ENCODE data around the gene RXRA.
A peak's percentile ranks its signal among the peaks of the same experiment; 100 is the strongest.

RXRA gene

DNA sequence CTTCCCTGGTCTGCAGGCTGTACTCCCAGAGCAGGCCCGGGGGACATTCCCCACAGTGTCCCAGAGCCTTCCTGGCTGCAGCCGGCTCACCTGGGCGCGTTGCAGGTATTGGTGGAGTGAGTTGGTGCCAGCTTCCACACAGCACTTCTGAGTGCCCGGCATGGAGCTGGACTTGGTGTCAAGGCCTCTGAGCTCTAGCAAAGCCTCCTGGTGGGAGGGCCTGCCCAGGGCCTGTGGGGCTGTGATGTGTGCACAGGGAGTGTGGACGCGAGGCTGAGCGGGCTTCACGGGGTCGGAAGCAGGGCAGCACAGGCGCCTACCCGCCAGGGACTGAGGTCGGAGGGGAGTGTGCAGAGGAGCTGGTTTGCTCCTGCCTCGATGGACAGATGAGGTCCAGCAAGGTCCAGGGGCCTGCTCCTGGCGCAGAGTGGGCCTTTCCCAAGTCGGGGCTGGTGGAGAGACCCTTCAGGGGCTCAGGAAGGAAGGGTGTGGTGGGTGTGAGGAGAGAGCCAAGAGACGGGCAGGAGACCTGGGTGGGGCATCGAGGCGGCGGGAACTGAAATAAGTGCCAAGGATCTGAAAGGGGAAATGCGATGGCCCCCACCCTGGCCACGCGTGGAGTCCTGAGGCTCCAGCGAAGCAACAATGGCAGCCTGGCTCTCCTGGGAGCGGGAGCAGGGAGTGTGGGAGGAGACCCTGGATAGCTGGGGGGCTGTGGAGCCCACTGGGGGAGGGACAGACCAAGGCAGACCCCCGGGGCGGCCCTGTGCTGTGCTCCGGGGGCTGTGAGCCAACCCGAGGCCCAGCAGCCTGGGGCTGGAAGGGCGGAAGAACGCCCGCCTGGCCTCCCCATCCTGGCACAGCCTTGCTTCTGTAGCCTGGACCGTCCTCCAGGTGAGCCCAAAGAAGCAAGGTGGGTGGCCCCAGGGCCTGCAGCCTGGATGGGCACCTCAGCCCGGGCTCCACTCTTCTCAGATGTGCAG lies 78.4 kb downstream of the RXRA start:
- Histone ChIP-seq H3K4me1 (peaks cover 85 to 100% (median 99%) of the 10 kb centered on the region in 10 experiments), H4K20me1 (peaks cover 38 to 100% (median 97%) of the 10 kb centered on the region in 11 experiments; a peak in 20 of 22 replicates), H3K36me3 (peaks cover 6 to 36% (median 19%) of the 10 kb centered on the region in 11 experiments; a peak in 19 of 22 replicates)

DNA sequence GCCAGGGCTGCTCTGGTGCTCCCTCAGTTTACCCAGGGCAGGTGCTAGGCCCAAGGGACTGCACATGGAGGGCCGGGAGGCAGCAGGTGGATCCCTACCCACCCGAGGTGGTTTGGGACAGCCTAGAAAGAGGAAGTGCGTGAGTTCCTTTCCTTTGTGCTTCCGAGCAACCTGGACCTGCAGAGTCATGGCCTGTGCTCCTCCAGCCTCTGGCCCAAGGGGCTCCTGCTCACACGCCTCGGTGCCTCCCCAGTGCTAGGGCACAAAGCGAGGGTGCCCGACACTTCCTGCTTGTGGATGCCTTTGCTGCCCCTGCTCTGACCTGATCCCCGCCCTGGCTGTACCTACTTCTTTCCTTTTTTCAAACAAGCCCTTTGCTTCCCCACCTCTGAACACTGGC lies 79.3 kb downstream of the RXRA start:
- H3K9ac ChIP-seq, result peak overlapping the region; percentile 8 to 75 (median 65); a peak in 18 of 22 replicates
- peaks cover 38 to 100% (median 97%) of the 10 kb centered on the region in 11 experiments; a peak in 21 of 22 replicates for H4K20me1 ChIP-seq
- no peaks in the 10 kb centered on the region for H3K9me3 ChIP-seq (replicated peaks in 1 of 11)
- peaks cover 82 to 100% (median 99%) of the 10 kb centered on the region in 10 experiments for H3K4me1 ChIP-seq
- peaks cover 11 to 43% (median 27%) of the 10 kb centered on the region in 11 experiments; a peak in 21 of 22 replicates for H3K36me3 ChIP-seq
- peak overlapping the region; percentile 88 to 100 (median 96) for H3K4me2 ChIP-seq
- H3K27me3 ChIP-seq, result peaks cover 0 to 5% (median 0%) of the 10 kb centered on the region in 11 experiments; a peak in 1 of 22 replicates
- TF ChIP-seq Cebpa-rat (IDR thresholded peaks at IDR 0.05), result no peak
- H3K27ac ChIP-seq, result peak overlapping the region in 10 of 11 experiments; percentile 10 to 91 (median 74); a peak in 16 of 22 replicates
- H3K4me3 ChIP-seq, result peak overlapping the region in 6 of 10 experiments; percentile 0 to 61 (median 38); a peak in 9 of 20 replicates

More for the DNA sequence above, 78.4 kb downstream of the RXRA start:
- Histone ChIP-seq H3K27me3 (peaks cover 0 to 5% (median 0%) of the 10 kb centered on the region in 11 experiments; a peak in 1 of 22 replicates), H3K9me3 (replicated peaks in 1 of 11) (peaks cover 0 to under 1% (median 0%) of the 10 kb centered on the region in 11 experiments; a peak in 2 of 22 replicates), H3K27ac (peak overlapping the region in 10 of 11 experiments; percentile 10 to 91 (median 74); a peak in 17 of 22 replicates), H3K9ac (peak overlapping the region; percentile 26 to 75 (median 61); a peak in 17 of 22 replicates), H3K4me2 (peak overlapping the region; percentile 88 to 100 (median 96)), H3K4me3 (peak overlapping the region in 5 of 10 experiments; percentile 0 to 61 (median 40); a peak in 9 of 20 replicates)
- no peak for TF ChIP-seq Cebpa-rat (IDR thresholded peaks at IDR 0.05)

DNA sequence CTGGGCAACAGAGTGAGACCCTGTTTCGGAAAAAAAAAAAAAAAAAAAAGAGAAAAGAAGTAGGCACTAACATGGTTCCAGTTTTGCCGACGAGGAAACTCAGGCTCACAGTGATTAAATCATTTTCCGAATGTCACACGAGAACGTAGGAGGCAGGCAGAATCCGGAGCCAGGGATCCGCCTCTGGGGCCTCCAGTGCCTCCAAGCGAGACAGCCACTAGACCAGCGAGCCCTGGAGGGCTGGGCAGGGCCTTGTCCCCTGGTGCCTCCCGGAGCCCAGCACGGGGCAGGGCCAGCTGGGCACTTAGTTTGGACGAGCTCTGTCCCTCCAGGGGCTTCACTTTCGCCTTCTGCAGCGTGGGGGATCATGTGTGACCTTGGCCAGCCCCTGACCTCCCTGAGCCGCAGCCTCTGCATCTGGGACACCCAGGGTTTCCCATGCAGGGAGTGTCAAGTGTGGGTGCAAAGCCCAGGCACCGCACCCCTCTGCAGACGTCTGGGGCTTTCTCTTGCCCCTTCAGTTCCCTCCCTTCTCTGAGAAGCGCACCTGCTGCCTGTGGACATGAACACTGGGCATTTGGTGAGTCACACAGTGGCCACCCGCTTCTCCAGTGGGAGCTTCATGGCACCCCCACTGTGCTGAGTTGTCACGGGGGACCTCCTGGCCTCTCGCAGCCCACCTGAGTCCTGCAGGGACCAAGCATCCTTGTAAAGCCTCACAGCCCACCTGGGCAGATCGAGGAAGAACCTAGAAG lies 80.3 kb downstream of the RXRA start:
- peaks cover 82 to 100% (median 99%) of the 10 kb centered on the region in 10 experiments for H3K4me1 ChIP-seq
- TF ChIP-seq Cebpa-rat (IDR thresholded peaks at IDR 0.05), result no peak
- H4K20me1 ChIP-seq, result peaks cover 38 to 100% (median 97%) of the 10 kb centered on the region in 11 experiments; a peak in 21 of 22 replicates
- no peaks in the 10 kb centered on the region for H3K9me3 ChIP-seq (replicated peaks in 1 of 11)
- peak overlapping the region in 9 of 10 experiments; percentile 17 to 61 (median 35); a peak in 15 of 20 replicates for H3K4me3 ChIP-seq
- H3K27ac ChIP-seq, result peak overlapping the region; percentile 57 to 91 (median 75); a peak in 21 of 22 replicates
- peaks cover 0 to 5% (median 0%) of the 10 kb centered on the region in 11 experiments; a peak in 1 of 22 replicates for H3K27me3 ChIP-seq
- H3K36me3 ChIP-seq, result peaks cover 19 to 47% (median 35%) of the 10 kb centered on the region in 11 experiments
- peak overlapping the region; percentile 53 to 75 (median 65); a peak in 21 of 22 replicates for H3K9ac ChIP-seq
- peak overlapping the region; percentile 88 to 100 (median 96) for H3K4me2 ChIP-seq

DNA sequence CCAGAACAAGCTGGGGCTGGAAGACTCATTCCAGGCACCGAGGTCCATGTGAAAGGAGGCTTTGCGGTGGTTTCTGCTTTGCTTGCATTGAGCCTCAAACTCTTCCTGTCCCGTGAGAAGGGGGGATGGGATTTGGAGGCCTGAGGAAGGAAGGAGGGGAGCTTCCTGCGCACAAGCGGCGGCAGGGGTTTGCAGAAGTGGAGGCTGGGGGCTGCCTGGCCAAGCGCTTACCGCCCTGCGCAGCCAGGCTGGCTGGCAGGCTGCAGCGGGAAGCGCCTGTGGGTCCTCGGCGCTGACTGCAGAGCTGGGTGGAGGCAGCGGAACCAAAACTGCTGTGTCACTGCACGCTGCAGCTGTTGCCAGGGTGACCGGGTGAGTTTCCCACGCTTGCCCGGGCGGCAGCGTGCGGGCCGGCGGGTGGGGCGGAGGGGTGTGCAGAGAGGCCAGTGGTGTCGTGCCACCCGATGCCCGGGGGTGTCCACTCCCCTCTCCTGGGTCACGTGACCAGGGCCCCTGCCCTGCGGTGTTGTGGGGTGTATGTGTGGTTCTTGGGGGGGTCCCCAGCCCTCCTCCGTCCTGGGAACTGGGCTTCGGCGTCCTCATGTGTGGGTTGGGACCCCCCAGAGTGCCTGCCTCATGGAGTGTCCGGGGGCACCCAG lies 81.0 kb downstream of the RXRA start:
- TF ChIP-seq Cebpa-rat (IDR thresholded peaks at IDR 0.05), result no peak
- Histone ChIP-seq H3K27me3 (peaks cover 0 to 5% (median 0%) of the 10 kb centered on the region in 11 experiments; a peak in 1 of 22 replicates), H3K9me3 (replicated peaks in 1 of 11) (no peaks in the 10 kb centered on the region), H3K4me3 (peak overlapping the region in 9 of 10 experiments; percentile 20 to 61 (median 35); a peak in 15 of 20 replicates), H3K4me2 (peak overlapping the region; percentile 88 to 100 (median 96)), H4K20me1 (peaks cover 45 to 100% (median 97%) of the 10 kb centered on the region in 11 experiments; a peak in 21 of 22 replicates), H3K27ac (peak overlapping the region; percentile 57 to 91 (median 75)), H3K9ac (peak overlapping the region; percentile 58 to 75 (median 65); a peak in 21 of 22 replicates), H3K36me3 (peaks cover 21 to 51% (median 39%) of the 10 kb centered on the region in 11 experiments), H3K4me1 (peaks cover 82 to 100% (median 99%) of the 10 kb centered on the region in 10 experiments)

DNA sequence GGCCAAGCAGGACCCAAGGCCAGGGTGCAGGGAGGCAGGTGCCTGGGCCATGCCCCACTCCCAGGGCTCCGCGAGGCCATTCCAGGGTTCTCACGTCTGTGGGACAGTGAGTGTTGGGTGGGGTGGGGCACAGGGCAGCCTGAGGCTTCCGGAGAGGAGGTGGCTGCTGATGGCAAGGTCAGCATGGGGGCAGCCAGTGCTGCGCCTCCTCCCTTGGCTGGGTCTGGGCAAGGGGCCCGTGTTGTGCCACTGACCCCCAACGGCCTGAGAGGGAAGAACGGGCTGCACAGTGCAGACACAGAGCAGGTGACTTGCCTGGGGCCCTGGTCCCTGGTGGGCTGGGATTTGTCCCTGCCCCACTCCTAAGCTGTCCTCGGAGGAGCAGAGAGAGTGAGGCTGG lies 82.1 kb downstream of the RXRA start:
- TF ChIP-seq Cebpa-rat (IDR thresholded peaks at IDR 0.05), result no peak
- Histone ChIP-seq H4K20me1 (peaks cover 51 to 100% (median 96%) of the 10 kb centered on the region in 11 experiments; a peak in 21 of 22 replicates), H3K9ac (peak overlapping the region in 8 of 11 experiments; percentile 44 to 75 (median 57); a peak in 10 of 22 replicates), H3K4me3 (peak overlapping the region in 2 of 10 experiments; percentile 53 to 57; a peak in 5 of 20 replicates), H3K9me3 (replicated peaks in 1 of 11) (no peaks in the 10 kb centered on the region), H3K4me2 (peak overlapping the region; percentile 88 to 100 (median 96)), H3K4me1 (peaks cover 77 to 100% (median 98%) of the 10 kb centered on the region in 10 experiments), H3K27me3 (peaks cover 0 to 5% (median 0%) of the 10 kb centered on the region in 11 experiments; a peak in 1 of 22 replicates), H3K36me3 (peaks cover 21 to 54% (median 44%) of the 10 kb centered on the region in 11 experiments), H3K27ac (peak overlapping the region in 8 of 11 experiments; percentile 20 to 91 (median 74); a peak in 13 of 22 replicates)

DNA sequence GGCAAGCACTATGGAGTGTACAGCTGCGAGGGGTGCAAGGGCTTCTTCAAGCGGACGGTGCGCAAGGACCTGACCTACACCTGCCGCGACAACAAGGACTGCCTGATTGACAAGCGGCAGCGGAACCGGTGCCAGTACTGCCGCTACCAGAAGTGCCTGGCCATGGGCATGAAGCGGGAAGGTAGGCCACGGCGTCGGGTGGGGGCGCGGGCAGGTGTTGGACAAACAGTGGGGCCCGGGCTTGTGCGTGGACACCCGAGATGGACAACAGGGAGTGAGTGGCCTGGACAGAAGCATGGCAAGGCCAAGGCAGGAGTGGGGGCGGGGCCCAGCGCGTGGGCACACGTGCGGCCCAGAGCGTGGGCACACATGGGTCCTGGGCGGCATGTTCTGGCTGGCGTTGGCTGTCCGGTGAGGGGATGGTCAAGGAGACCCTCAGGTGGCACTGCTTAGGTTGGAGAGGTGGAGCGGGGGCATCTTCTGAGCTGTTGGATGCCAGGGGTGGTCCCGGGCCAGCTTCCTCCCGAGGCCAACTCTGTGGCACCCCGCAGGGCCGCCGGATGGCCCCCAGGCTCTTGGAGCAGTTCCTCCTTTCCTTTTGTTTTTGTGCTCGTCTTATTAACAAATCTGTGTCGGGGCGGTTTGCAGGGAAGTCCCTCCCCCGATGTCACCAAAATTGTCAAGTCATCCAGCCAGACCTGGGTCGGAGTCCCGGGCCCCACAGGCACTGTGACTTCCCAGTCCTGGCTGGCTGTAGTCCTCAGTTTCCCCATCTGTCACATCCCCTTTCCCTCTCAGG lies 82.9 kb downstream of the RXRA start:
- Histone ChIP-seq H3K4me3 (peak overlapping the region in 1 of 10 experiments; percentile 46; a peak in 2 of 20 replicates), H3K4me2 (peak overlapping the region in 9 of 11 experiments; percentile 30 to 100 (median 98); a peak in 15 of 22 replicates), H3K4me1 (peaks cover 70 to 100% (median 95%) of the 10 kb centered on the region in 10 experiments), H4K20me1 (peaks cover 52 to 100% (median 96%) of the 10 kb centered on the region in 11 experiments; a peak in 21 of 22 replicates), H3K27ac (peak overlapping the region in 10 of 11 experiments; percentile 20 to 91 (median 55); a peak in 16 of 22 replicates), H3K9ac (peak overlapping the region in 9 of 11 experiments; percentile 30 to 75 (median 50); a peak in 11 of 22 replicates), H3K36me3 (peaks cover 21 to 61% (median 51%) of the 10 kb centered on the region in 11 experiments), H3K27me3 (peaks cover 0 to 5% (median 0%) of the 10 kb centered on the region in 11 experiments; a peak in 1 of 22 replicates), H3K9me3 (replicated peaks in 1 of 11) (no peaks in the 10 kb centered on the region)
- TF ChIP-seq Cebpa-rat (IDR thresholded peaks at IDR 0.05), result no peak

Data from BLaER1 treated with 17β-estradiol and CSF1 and Interleukin-3, amounts not matched to agents 10 nM and 100 nM (cell line).